HepG2 (cell line): ENCODE data around the gene KIF27. TPM values are rescaled to one million over a fixed set of nuclear protein-coding genes. Genes with fewer than 3 reads are reported as not detected.

Experiments
- FOXK1 ChIP-seq: sonication (generic); formaldehyde crosslinking; IDR thresholded peaks from 2 replicates; pipeline ENCODE4 v1.4.0; 2020; ENCODE audit warnings: low read depth, missing genetic modification reagents, borderline replicate concordance
- HNRNPL ChIP-seq: fragments of 200-400 bp; formaldehyde crosslinking; IDR thresholded peaks from 2 replicates; pipeline ENCODE4 v1.6.1; 2017; ENCODE audit warnings: mild to moderate bottlenecking, low read depth, low read length
- IRX3 ChIP-seq: sonication (generic); formaldehyde crosslinking; IDR thresholded peaks from 2 replicates; pipeline ENCODE4 v1.8.1; 2023; ENCODE audit warnings: mild to moderate bottlenecking, low read depth, missing genetic modification reagents, borderline replicate concordance
- KDM4B ChIP-seq: sonication (generic); formaldehyde crosslinking; IDR thresholded peaks from 2 replicates; pipeline ENCODE4 v1.4.0; 2020; ENCODE audit warnings: missing genetic modification reagents
- MTA1 ChIP-seq: sonication (generic); formaldehyde crosslinking; IDR thresholded peaks from 2 replicates; pipeline ENCODE4 v1.4.0; 2020; ENCODE audit warnings: missing genetic modification reagents, mild to moderate bottlenecking, borderline replicate concordance
- NCOR1 ChIP-seq: fragments of 200-600 bp; sonication (generic); IDR thresholded peaks from 2 replicates; pipeline ENCODE4 v1.7.0; 2017; ENCODE audit warnings: antibody characterized with exemption, low read length, borderline replicate concordance
- NR2F6 ChIP-seq, 2 experiments: IDR thresholded peaks; 2 replicates each; pipeline ENCODE4 v1.6.1; 2016; ENCODE audit warnings: antibody characterized with exemption in 1 of 2, mild to moderate bottlenecking in 1 of 2
- PHF21A ChIP-seq: sonication (generic); formaldehyde crosslinking; IDR thresholded peaks from 2 replicates; pipeline ENCODE4 v1.5.0; 2020; ENCODE audit warnings: mild to moderate bottlenecking, missing genetic modification reagents
- RELA ChIP-seq: sonication (generic); formaldehyde crosslinking; IDR thresholded peaks from 2 replicates; pipeline ENCODE4 v1.4.0; 2020; ENCODE audit warnings: missing genetic modification reagents
- ZNF264 ChIP-seq: sonication (generic); formaldehyde crosslinking; IDR thresholded peaks from 2 replicates; pipeline ENCODE4 v1.4.0; 2020; ENCODE audit warnings: missing genetic modification reagents
- ZNF652 ChIP-seq: IDR thresholded peaks from 2 replicates; pipeline ENCODE4 v1.6.1; 2016; ENCODE audit warnings: low read depth, borderline replicate concordance
- ZNF7 ChIP-seq: IDR thresholded peaks from 2 replicates; pipeline ENCODE4 v1.6.1; 2016; ENCODE audit warnings: missing biosample characterization, missing genetic modification reagents
- ZNF777 ChIP-seq: sonication (generic); formaldehyde crosslinking; IDR thresholded peaks from 2 replicates; pipeline ENCODE4 v1.4.0; 2020; ENCODE audit warnings: missing genetic modification reagents
- polyA plus RNA-seq, 8 experiments: library from polyadenylated mRNA; depleted of rRNA in 3 of 8; stranded (reverse) in 7 of 8; unstranded in 1 of 8; fragments of >200 nt; fragmentation: Illumina TruSeq in 4 of 8; extraction: Trizol in 4 of 8; gene quantifications; 2 replicates each; pipeline versions ENCODE4 v1.2.1 to v1.2.3, GENCODE V29; 2011 to 2016; ENCODE audit warnings: low read depth in 4 of 8, missing spikeins in 1 of 8, mixed read lengths in 1 of 8; ENCODE audit not compliant: insufficient read depth in 1 of 8
- total RNA-seq, 5 experiments: library from RNA; depleted of rRNA; stranded (reverse); fragments of >200 nt; fragmentation: Illumina TruSeq; extraction: Trizol; gene quantifications; 2 replicates each; pipeline ENCODE4 v1.2.3, GENCODE V29; 2016; ENCODE audit warnings: low read depth in 1 of 5
- TF ChIP-seq, protein P1 (sequence below): sonication (generic); formaldehyde crosslinking; IDR thresholded peaks from 2 replicates; pipeline ENCODE4 v1.4.0; 2020; ENCODE audit warnings: missing genetic modification reagents
- TF ChIP-seq, protein P2 (sequence below): sonication (generic); formaldehyde crosslinking; IDR thresholded peaks from 2 replicates; pipeline ENCODE4 v1.9.0; 2021; ENCODE audit warnings: missing genetic modification reagents, borderline replicate concordance
- TF ChIP-seq, protein P3 (sequence below): IDR thresholded peaks from 2 replicates; pipeline ENCODE4 v1.6.1; 2016; ENCODE audit warnings: low read depth
- TF ChIP-seq, protein P4 (sequence below): sonication (generic); formaldehyde crosslinking; IDR thresholded peaks from 2 replicates; pipeline ENCODE4 v1.4.0; 2020; ENCODE audit warnings: missing genetic modification reagents

The KIF27 gene
- total and polyA plus RNA-seq, 2 of the 13 experiments (the other 11 are each of a cell fraction or from before 2014, with no cell fraction given): 0.95 to 4.1 TPM

DNA sequence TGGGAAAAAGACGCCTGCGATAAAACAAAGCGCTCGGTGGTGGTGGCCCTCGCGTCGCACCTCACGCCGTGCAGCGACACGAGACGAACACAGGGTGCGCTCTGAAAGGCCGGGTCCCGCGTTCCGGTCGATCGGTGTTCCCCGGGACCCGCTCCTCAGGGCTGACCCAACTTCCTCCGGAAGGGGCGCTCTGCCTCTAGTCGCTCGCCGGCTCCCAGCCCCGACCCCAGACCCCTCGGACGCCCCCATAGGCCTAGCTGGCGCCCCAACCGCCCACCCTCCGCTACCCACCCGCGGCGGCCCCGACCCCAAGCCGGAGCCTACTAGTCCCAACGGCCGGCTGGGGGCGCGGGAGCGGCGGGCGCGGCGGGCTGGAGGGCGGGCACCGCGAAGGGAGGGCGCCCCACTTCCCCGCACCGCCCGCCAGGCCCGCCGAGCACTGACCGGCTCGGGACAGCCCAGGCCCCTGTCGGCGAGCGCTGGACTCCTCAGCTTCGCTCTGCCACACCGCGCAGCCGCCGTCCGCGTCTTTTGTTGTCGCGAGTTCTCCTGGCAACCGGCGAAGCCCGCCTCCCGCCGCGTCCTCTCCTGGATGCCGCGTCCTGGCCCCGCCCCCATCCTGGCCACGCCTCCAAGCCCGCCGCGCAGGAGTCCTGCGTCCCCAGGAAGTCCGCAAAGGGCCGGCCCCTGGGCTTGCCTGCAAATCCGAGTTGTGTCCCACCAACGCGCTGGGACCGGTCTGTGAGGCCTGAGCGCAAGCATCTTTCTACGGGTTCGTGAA, at the start of gene KIF27 (continued):
- TF ChIP-seq HNRNPL: no peak
- TF ChIP-seq FOXK1 (CRISPR knock-in tag): peak; percentile 65; the same call in 1 of the 2 replicates
- TF ChIP-seq NR2F6 (IDR thresholded peaks at IDR 0.05): no peak
- peak; percentile 23; the same call in 1 of the 2 replicates for TF ChIP-seq NR2F6 (CRISPR knock-in tag; IDR thresholded peaks at IDR 0.05)
- TF ChIP-seq, protein P1, sequence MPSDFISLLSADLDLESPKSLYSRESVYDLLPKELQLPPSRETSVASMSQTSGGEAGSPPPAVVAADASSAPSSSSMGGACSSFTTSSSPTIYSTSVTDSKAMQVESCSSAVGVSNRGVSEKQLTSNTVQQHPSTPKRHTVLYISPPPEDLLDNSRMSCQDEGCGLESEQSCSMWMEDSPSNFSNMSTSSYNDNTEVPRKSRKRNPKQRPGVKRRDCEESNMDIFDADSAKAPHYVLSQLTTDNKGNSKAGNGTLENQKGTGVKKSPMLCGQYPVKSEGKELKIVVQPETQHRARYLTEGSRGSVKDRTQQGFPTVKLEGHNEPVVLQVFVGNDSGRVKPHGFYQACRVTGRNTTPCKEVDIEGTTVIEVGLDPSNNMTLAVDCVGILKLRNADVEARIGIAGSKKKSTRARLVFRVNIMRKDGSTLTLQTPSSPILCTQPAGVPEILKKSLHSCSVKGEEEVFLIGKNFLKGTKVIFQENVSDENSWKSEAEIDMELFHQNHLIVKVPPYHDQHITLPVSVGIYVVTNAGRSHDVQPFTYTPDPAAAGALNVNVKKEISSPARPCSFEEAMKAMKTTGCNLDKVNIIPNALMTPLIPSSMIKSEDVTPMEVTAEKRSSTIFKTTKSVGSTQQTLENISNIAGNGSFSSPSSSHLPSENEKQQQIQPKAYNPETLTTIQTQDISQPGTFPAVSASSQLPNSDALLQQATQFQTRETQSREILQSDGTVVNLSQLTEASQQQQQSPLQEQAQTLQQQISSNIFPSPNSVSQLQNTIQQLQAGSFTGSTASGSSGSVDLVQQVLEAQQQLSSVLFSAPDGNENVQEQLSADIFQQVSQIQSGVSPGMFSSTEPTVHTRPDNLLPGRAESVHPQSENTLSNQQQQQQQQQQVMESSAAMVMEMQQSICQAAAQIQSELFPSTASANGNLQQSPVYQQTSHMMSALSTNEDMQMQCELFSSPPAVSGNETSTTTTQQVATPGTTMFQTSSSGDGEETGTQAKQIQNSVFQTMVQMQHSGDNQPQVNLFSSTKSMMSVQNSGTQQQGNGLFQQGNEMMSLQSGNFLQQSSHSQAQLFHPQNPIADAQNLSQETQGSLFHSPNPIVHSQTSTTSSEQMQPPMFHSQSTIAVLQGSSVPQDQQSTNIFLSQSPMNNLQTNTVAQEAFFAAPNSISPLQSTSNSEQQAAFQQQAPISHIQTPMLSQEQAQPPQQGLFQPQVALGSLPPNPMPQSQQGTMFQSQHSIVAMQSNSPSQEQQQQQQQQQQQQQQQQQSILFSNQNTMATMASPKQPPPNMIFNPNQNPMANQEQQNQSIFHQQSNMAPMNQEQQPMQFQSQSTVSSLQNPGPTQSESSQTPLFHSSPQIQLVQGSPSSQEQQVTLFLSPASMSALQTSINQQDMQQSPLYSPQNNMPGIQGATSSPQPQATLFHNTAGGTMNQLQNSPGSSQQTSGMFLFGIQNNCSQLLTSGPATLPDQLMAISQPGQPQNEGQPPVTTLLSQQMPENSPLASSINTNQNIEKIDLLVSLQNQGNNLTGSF (CRISPR knock-in tag): peak; percentile 87
- 0 out of 2 replicates have a peak, but pooled peaks have one; percentile 85 for TF ChIP-seq ZNF264
- TF ChIP-seq ZNF652 (CRISPR knock-in tag): no peak
- TF ChIP-seq ZNF7: no peak
- TF ChIP-seq MTA1 (CRISPR knock-in tag): no peak
- TF ChIP-seq PHF21A (CRISPR knock-in tag): peak; percentile 44
- TF ChIP-seq ZNF777: no peak
- TF ChIP-seq KDM4B (CRISPR knock-in tag): no peak
- TF ChIP-seq IRX3 (CRISPR knock-in tag): peak; percentile 82
- no peak for TF ChIP-seq NCOR1
- TF ChIP-seq, protein P2, sequence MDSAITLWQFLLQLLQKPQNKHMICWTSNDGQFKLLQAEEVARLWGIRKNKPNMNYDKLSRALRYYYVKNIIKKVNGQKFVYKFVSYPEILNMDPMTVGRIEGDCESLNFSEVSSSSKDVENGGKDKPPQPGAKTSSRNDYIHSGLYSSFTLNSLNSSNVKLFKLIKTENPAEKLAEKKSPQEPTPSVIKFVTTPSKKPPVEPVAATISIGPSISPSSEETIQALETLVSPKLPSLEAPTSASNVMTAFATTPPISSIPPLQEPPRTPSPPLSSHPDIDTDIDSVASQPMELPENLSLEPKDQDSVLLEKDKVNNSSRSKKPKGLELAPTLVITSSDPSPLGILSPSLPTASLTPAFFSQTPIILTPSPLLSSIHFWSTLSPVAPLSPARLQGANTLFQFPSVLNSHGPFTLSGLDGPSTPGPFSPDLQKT (CRISPR knock-in tag): peak; percentile 70; the same call in 1 of the 2 replicates
- no peak; the same call in 1 of the 2 replicates for TF ChIP-seq RELA
- TF ChIP-seq, protein P3, sequence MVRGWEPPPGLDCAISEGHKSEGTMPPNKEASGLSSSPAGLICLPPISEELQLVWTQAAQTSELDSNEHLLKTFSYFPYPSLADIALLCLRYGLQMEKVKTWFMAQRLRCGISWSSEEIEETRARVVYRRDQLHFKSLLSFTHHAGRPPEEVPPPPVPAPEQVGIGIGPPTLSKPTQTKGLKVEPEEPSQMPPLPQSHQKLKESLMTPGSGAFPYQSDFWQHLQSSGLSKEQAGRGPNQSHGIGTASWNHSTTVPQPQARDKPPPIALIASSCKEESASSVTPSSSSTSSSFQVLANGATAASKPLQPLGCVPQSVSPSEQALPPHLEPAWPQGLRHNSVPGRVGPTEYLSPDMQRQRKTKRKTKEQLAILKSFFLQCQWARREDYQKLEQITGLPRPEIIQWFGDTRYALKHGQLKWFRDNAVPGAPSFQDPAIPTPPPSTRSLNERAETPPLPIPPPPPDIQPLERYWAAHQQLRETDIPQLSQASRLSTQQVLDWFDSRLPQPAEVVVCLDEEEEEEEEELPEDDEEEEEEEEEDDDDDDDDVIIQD (CRISPR knock-in tag): no peak
- TF ChIP-seq, protein P4, sequence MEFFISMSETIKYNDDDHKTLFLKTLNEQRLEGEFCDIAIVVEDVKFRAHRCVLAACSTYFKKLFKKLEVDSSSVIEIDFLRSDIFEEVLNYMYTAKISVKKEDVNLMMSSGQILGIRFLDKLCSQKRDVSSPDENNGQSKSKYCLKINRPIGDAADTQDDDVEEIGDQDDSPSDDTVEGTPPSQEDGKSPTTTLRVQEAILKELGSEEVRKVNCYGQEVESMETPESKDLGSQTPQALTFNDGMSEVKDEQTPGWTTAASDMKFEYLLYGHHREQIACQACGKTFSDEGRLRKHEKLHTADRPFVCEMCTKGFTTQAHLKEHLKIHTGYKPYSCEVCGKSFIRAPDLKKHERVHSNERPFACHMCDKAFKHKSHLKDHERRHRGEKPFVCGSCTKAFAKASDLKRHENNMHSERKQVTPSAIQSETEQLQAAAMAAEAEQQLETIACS (CRISPR knock-in tag): peak; percentile 52; the same call in 1 of the 2 replicates
